Measurements from ENCODE around the gene TMEM150A. TPM values are rescaled to one million over a fixed set of nuclear protein-coding genes. Genes with fewer than 3 reads are reported as not detected.

TMEM150A gene
- total and polyA plus RNA-seq, 2 of the 13 experiments (the other 11 are each of a cell fraction or from before 2014, with no cell fraction given): 30.1 to 70.4 TPM

DNA sequence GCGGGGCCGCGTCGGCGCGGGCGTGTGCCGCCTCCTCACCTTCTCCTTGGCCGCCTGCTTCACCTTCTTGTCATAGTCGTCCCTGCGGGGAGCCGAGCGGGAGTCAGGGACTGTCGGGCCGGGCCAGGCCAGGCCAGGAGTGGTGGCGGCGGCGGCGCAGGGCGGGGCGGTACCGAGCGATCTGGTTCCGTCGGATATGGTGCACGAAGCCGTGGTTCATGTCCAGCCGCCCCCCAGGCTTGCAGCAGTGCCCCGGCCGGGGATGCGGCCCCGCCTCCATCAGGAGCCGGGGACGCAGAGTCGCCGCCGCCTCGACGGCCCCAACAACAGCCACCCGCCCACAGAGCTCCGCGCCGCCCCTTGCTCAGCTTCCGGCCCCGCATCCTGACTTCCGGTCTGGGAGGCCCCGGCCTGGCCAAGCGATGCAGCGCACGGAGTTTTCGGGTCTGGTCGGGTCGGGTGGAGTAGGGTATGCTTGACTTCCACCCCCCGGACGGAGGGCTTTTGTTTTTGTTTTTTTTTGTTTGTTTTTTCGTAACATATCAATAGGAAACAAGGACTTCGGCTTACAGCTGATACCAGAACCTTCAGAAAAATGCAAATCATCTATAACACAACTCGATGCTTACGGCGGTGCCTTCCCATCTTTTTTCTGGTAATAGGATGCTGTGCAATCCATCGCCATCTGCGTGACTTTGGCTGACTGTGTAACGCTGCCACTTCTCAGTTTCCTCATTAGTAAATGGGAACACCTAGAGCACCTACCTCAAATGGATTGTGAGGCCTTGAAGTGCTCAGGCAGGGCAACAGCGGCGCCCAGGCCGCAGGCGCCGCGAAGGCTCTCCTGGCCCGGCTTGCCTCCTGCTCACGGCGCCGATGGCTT, 9.4 kb upstream of the TMEM150A start, which contains the start of gene C2orf68 (continued):
- TF ChIP-seq KMT2B (CRISPR knock-in tag; IDR thresholded peaks at IDR 0.05): peak; percentile 93; the same call in 1 of the 2 replicates
- TF ChIP-seq MED8 (CRISPR knock-in tag; IDR thresholded peaks at IDR 0.05; ENCODE audit: insufficient replicate concordance): peak; percentile 88
- TF ChIP-seq SPEN (CRISPR knock-in tag; IDR thresholded peaks at IDR 0.05; ENCODE audit: low read depth): peak; percentile 98
- peak; percentile 81 for TF ChIP-seq HDAC1 (CRISPR knock-in tag; IDR thresholded peaks at IDR 0.05)
- peak; percentile 54 for TF ChIP-seq HBP1 (CRISPR knock-in tag; IDR thresholded peaks at IDR 0.05; ENCODE audit: low read depth)
- peak; percentile 69; the same call in 1 of the 2 replicates for TF ChIP-seq ZNF138 (CRISPR knock-in tag; IDR thresholded peaks at IDR 0.05; ENCODE audit: low read depth)
- TF ChIP-seq, protein P1, sequence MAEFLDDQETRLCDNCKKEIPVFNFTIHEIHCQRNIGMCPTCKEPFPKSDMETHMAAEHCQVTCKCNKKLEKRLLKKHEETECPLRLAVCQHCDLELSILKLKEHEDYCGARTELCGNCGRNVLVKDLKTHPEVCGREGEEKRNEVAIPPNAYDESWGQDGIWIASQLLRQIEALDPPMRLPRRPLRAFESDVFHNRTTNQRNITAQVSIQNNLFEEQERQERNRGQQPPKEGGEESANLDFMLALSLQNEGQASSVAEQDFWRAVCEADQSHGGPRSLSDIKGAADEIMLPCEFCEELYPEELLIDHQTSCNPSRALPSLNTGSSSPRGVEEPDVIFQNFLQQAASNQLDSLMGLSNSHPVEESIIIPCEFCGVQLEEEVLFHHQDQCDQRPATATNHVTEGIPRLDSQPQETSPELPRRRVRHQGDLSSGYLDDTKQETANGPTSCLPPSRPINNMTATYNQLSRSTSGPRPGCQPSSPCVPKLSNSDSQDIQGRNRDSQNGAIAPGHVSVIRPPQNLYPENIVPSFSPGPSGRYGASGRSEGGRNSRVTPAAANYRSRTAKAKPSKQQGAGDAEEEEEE (CRISPR knock-in tag; IDR thresholded peaks at IDR 0.05; ENCODE audit: borderline replicate concordance): no peak
- TF ChIP-seq, protein P2, sequence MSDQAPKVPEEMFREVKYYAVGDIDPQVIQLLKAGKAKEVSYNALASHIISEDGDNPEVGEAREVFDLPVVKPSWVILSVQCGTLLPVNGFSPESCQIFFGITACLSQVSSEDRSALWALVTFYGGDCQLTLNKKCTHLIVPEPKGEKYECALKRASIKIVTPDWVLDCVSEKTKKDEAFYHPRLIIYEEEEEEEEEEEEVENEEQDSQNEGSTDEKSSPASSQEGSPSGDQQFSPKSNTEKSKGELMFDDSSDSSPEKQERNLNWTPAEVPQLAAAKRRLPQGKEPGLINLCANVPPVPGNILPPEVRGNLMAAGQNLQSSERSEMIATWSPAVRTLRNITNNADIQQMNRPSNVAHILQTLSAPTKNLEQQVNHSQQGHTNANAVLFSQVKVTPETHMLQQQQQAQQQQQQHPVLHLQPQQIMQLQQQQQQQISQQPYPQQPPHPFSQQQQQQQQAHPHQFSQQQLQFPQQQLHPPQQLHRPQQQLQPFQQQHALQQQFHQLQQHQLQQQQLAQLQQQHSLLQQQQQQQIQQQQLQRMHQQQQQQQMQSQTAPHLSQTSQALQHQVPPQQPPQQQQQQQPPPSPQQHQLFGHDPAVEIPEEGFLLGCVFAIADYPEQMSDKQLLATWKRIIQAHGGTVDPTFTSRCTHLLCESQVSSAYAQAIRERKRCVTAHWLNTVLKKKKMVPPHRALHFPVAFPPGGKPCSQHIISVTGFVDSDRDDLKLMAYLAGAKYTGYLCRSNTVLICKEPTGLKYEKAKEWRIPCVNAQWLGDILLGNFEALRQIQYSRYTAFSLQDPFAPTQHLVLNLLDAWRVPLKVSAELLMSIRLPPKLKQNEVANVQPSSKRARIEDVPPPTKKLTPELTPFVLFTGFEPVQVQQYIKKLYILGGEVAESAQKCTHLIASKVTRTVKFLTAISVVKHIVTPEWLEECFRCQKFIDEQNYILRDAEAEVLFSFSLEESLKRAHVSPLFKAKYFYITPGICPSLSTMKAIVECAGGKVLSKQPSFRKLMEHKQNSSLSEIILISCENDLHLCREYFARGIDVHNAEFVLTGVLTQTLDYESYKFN (CRISPR knock-in tag; conservative IDR thresholded peaks at IDR 0.05): peak; percentile 58
- peak; percentile 40; the same call in 1 of the 2 replicates for TF ChIP-seq BCL6 (CRISPR knock-in tag; IDR thresholded peaks at IDR 0.05)
- TF ChIP-seq HOXA7 (CRISPR knock-in tag; IDR thresholded peaks at IDR 0.05): no peak
- peak; percentile 86; the same call in 1 of the 2 replicates for TF ChIP-seq ELK4 (CRISPR knock-in tag; IDR thresholded peaks at IDR 0.05; ENCODE audit: borderline replicate concordance)
- TF ChIP-seq ZNF30 (CRISPR knock-in tag; IDR thresholded peaks at IDR 0.05): no peak
- peak; percentile 44; the same call in 1 of the 2 replicates for TF ChIP-seq ZNF564 (CRISPR knock-in tag; IDR thresholded peaks at IDR 0.05)
- TF ChIP-seq ATF3 (CRISPR knock-in tag; IDR thresholded peaks at IDR 0.05): peak; percentile 34
- TF ChIP-seq SALL1 (CRISPR knock-in tag; IDR thresholded peaks at IDR 0.05): peak; percentile 84
- 0 out of 2 replicates have a peak, but pooled peaks have one; percentile 41 for TF ChIP-seq FIP1L1 (IDR thresholded peaks at IDR 0.05; ENCODE audit: borderline replicate concordance, insufficient read depth, low read depth, low read length)
- no peak for TF ChIP-seq ZNF720 (CRISPR knock-in tag; IDR thresholded peaks at IDR 0.05)
- no peak for TF ChIP-seq TCF12 (IDR thresholded peaks at IDR 0.05)
- peak; percentile 91 for TF ChIP-seq TCF12 (CRISPR knock-in tag; IDR thresholded peaks at IDR 0.05)
- TF ChIP-seq ZNF160 (CRISPR knock-in tag; IDR thresholded peaks at IDR 0.05): peak; percentile 87
